H1 (cell line): ENCODE data around the gene MRRF. TPM values are rescaled to one million over a fixed set of nuclear protein-coding genes. Genes with fewer than 3 reads are reported as not detected.

Experiments
- CTCF ChIA-PET: fragments of 300-600 bp; sonication (Branson Sonifier 250); formaldehyde crosslinking; loops from one replicate; lab custom pipeline; 2021; ENCODE audit not compliant: partially characterized antibody; lab: Charles Lee
- POLR2A ChIA-PET: fragments of 300-600 bp; sonication (Branson Sonifier 250); formaldehyde crosslinking; loops from one replicate; lab custom pipeline; 2021; ENCODE audit warnings: inconsistent platforms; ENCODE audit not compliant: partially characterized antibody; lab: Charles Lee
- DNase-seq, 2 experiments: peaks; one replicate each; pipeline versions ENCODE4 v3.0.0 to v3.0.0-alpha.2; 2010 to 2022; ENCODE audit warnings: low spot score in 2 of 2, low read depth in 1 of 2, mixed read lengths in 1 of 2
- FAIRE-seq: peaks from 2 replicates; lab custom pipeline; 2011; peaks lifted over from hg19 to GRCh38; lab: Jason Lieb, UNC
- H2AFZ ChIP-seq: 2 replicates; pipeline ENCODE4 v1.8.1; 2012; ENCODE audit warnings: low read length, inconsistent platforms
- H2AK5ac ChIP-seq: 2 replicates; pipeline ENCODE4 v1.6.1; 2013; ENCODE audit warnings: low read depth, low read length
- H2BK120ac ChIP-seq: replicated peaks from 2 replicates; pipeline ENCODE3; 2013; ENCODE audit warnings: low read depth, low read length, inconsistent platforms
- H2BK12ac ChIP-seq: 2 replicates; pipeline ENCODE4 v1.6.1; 2013; ENCODE audit warnings: low read depth, low read length
- H2BK15ac ChIP-seq: 2 replicates; pipeline ENCODE4 v1.6.1; 2013; ENCODE audit warnings: low read length
- H2BK20ac ChIP-seq: 2 replicates; pipeline ENCODE4 v1.6.1; 2013; ENCODE audit warnings: low read length
- H2BK5ac ChIP-seq: 2 replicates; pipeline ENCODE4 v1.6.1; 2013; ENCODE audit warnings: low read depth, low read length
- H3K14ac ChIP-seq: 2 replicates; pipeline ENCODE4 v1.6.1; 2013; ENCODE audit warnings: inconsistent platforms; ENCODE audit not compliant: insufficient read length
- H3K18ac ChIP-seq: 2 replicates; pipeline ENCODE4 v1.6.1; 2013; ENCODE audit warnings: low read length; ENCODE audit errors: extremely low read depth
- H3K23ac ChIP-seq: 2 replicates; pipeline ENCODE4 v1.6.1; 2013; ENCODE audit warnings: inconsistent platforms; ENCODE audit not compliant: insufficient read length
- H3K23me2 ChIP-seq: 2 replicates; pipeline ENCODE4 v1.6.1; 2013; ENCODE audit warnings: low read depth, low read length
- H3K27ac ChIP-seq: 2 replicates; pipeline ENCODE4 v1.6.1; 2011; ENCODE audit warnings: low read depth, low read length, inconsistent platforms
- H3K27me3 ChIP-seq, 4 experiments: replicated peaks in 1 of 4; 1 replicate in 1 of 4; 2 replicates in 3 of 4; pipeline versions ENCODE4 v1.6.1 to v1.8.1; 2011 to 2013; ENCODE audit warnings: low read length in 3 of 4, mild to moderate bottlenecking in 3 of 4, inconsistent platforms in 2 of 4, mixed read lengths in 2 of 4, moderate library complexity in 1 of 4; ENCODE audit not compliant: control insufficient read depth in 3 of 4, insufficient read depth in 3 of 4; ENCODE audit errors: extremely low read depth in 1 of 4
- H3K36me3 ChIP-seq, 4 experiments: 2 replicates each; pipeline versions ENCODE4 v1.6.1 to v1.8.1; 2011 to 2013; ENCODE audit warnings: mild to moderate bottlenecking in 4 of 4, low read length in 3 of 4, moderate library complexity in 2 of 4, control low read depth in 1 of 4, inconsistent platforms in 1 of 4; ENCODE audit not compliant: insufficient read depth in 4 of 4, control insufficient read depth in 2 of 4
- H3K4ac ChIP-seq: replicated peaks from 2 replicates; pipeline ENCODE3; 2013; ENCODE audit warnings: low read length, low read depth, mixed read lengths, inconsistent platforms; ENCODE audit not compliant: insufficient read length
- H3K4me1 ChIP-seq, 4 experiments: replicated peaks in 1 of 4; 1 replicate in 1 of 4; 2 replicates in 3 of 4; pipeline versions ENCODE4 v1.6.1 to v1.8.1; 2011 to 2013; ENCODE audit warnings: low read length in 3 of 4, inconsistent platforms in 2 of 4, mixed read lengths in 1 of 4; ENCODE audit not compliant: insufficient read depth in 4 of 4, control insufficient read depth in 3 of 4
- H3K4me2 ChIP-seq, 2 experiments: 2 replicates each; pipeline versions ENCODE4 v1.6.1 to v1.8.1; 2011 to 2013; ENCODE audit warnings: low read depth in 2 of 2, low read length in 2 of 2, control low read depth in 1 of 2, inconsistent platforms in 1 of 2, mild to moderate bottlenecking in 1 of 2; ENCODE audit not compliant: insufficient read depth in 1 of 2
- H3K4me3 ChIP-seq, 4 experiments: fragments of 200-600, 300-600 bp in 1 of 4; sonication (generic), shearing (Covaris generic), sonication (Bioruptor Twin) in 1 of 4; 2 replicates each; pipeline versions ENCODE4 v1.5.1 to v1.8.1; 2011 to 2016; ENCODE audit warnings: low read length in 4 of 4, low read depth in 3 of 4, control low read depth in 2 of 4, inconsistent platforms in 2 of 4, mild to moderate bottlenecking in 2 of 4, mixed read lengths in 1 of 4, moderate library complexity in 1 of 4; ENCODE audit not compliant: insufficient read depth in 2 of 4; ENCODE audit errors: extremely low read depth in 1 of 4
- H3K56ac ChIP-seq: replicated peaks from 2 replicates; pipeline ENCODE3; 2013; ENCODE audit warnings: low read depth, mild to moderate bottlenecking, mixed read lengths, low read length, inconsistent platforms; ENCODE audit not compliant: insufficient read length
- H3K79me1 ChIP-seq: 2 replicates; pipeline ENCODE4 v1.6.1; 2013; ENCODE audit warnings: low read depth, low read length, control low read depth
- H3K79me2 ChIP-seq, 2 experiments: 2 replicates each; pipeline versions ENCODE4 v1.6.1 to v1.8.1; 2012 to 2013; ENCODE audit warnings: low read length in 2 of 2, mild to moderate bottlenecking in 2 of 2, inconsistent platforms in 1 of 2; ENCODE audit not compliant: insufficient read depth in 2 of 2, control insufficient read depth in 1 of 2
- H3K9ac ChIP-seq, 4 experiments: replicated peaks in 1 of 4; 1 replicate in 1 of 4; 2 replicates in 3 of 4; pipeline versions ENCODE4 v1.6.1 to v1.8.1; 2011 to 2013; ENCODE audit warnings: low read depth in 3 of 4, low read length in 3 of 4, control low read depth in 2 of 4, mild to moderate bottlenecking in 2 of 4, moderate library complexity in 2 of 4, inconsistent platforms in 1 of 4; ENCODE audit errors: extremely low read depth in 1 of 4
- H3K9me3 ChIP-seq, 2 experiments: 2 replicates each; pipeline versions ENCODE4 v1.6.1 to v1.8.1; 2012 to 2013; ENCODE audit warnings: mild to moderate bottlenecking in 2 of 2, moderate library complexity in 2 of 2, control low read depth in 1 of 2, inconsistent platforms in 1 of 2, low read depth in 1 of 2, low read length in 1 of 2, mixed read lengths in 1 of 2; ENCODE audit not compliant: insufficient read depth in 2 of 2
- H4K20me1 ChIP-seq, 2 experiments: replicated peaks in 1 of 2; 2 replicates each; pipeline versions ENCODE3 to v1.8.1; 2011 to 2013; ENCODE audit warnings: inconsistent platforms in 2 of 2, low read length in 2 of 2, mild to moderate bottlenecking in 1 of 2; ENCODE audit not compliant: insufficient read depth in 2 of 2, control insufficient read depth in 1 of 2
- H4K5ac ChIP-seq: 2 replicates; pipeline ENCODE4 v1.6.1; 2013; ENCODE audit warnings: low read length, low read depth, mixed read lengths, inconsistent platforms; ENCODE audit not compliant: insufficient read length
- H4K8ac ChIP-seq: 2 replicates; pipeline ENCODE4 v1.8.0; 2013; ENCODE audit warnings: mild to moderate bottlenecking, moderate library complexity, low read length, inconsistent platforms; ENCODE audit not compliant: insufficient read depth; ENCODE audit errors: extremely low read depth
- H4K91ac ChIP-seq: replicated peaks from 2 replicates; pipeline ENCODE3; 2013; ENCODE audit warnings: low read length, mixed read lengths, inconsistent platforms; ENCODE audit not compliant: insufficient read length
- CBX8 ChIP-seq: fragments of 300-800, 300-1000 bp; sonication (generic); IDR thresholded peaks from 2 replicates; pipeline ENCODE4 v1.7.1; 2016; ENCODE audit warnings: low read depth, low read length, borderline replicate concordance
- CREB1 ChIP-seq: IDR thresholded peaks from 2 replicates; pipeline ENCODE4 v1.6.1; 2012; ENCODE audit warnings: inconsistent platforms
- WGBS, 2 experiments: shearing (Covaris generic) in 1 of 2; methylation state at CpG; one replicate each; pipeline versions ENCODE4 v1.1.6 to v1.1.7; 2013 to 2015; ENCODE audit warnings: low lambda C conversion rate in 2 of 2, mixed read lengths in 2 of 2, inconsistent platforms in 1 of 2, low coverage in 1 of 2, missing lambda C conversion rate in 1 of 2; ENCODE audit not compliant: insufficient replicate concordance in 2 of 2, insufficient coverage in 1 of 2, insufficient read length in 1 of 2; ENCODE audit errors: extremely low coverage in 1 of 2, missing lambda C conversion rate in 1 of 2; 5-methylcytosine and 5-hydroxymethylcytosine counted together
- polyA plus RNA-seq, 7 experiments: library from polyadenylated mRNA; depleted of rRNA in 3 of 7; stranded (reverse) in 5 of 7; unstranded in 2 of 7; fragments of >200 nt in 5 of 7; fragments of 200-250 nt in 2 of 7; gene quantifications; 1 replicate in 5 of 7; 2 replicates in 1 of 7; 4 replicates in 1 of 7; pipeline versions ENCODE4 v1.2.1 to v1.2.3, GENCODE V29; 2011 to 2013; ENCODE audit warnings: missing spikeins in 2 of 7, mixed read lengths in 2 of 7
- total RNA-seq: library from RNA; stranded (reverse); fragmentation: NEBNext Ultra II Directional; extraction: Animal tissue kit (Norgen Biotek cat#: 25700); gene quantifications from 2 replicates; pipeline ENCODE4 v1.2.1, GENCODE V29; 2021

The MRRF gene
- total and polyA plus RNA-seq, 2 of the 8 experiments (the other 6 are each of a cell fraction or from before 2014, with no cell fraction given) = 29.4 to 47.8 TPM

DNA sequence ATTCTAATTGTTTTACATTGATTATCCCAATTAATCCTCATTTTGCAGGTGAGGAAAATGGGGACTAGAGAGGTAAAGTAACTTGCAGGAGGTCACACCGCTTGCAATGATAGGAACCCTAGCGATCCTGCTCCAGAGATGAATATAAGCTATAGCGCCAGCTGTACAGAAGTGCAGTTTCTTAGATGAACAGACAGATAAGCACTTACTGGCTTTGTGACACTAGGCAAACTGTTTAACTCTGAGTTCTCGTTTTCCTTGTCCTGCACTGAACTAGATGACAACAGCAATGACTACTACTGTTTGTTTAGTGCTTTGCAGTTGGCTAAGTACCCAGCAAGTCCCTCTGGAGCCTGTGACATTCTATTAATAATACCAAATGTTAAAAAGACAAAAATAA lies 47.0 kb upstream of the MRRF start:
- Histone ChIP-seq H3K9ac (no peak overlapping the region), H3K27ac (no peak overlapping the region), H3K23ac (no peak overlapping the region), H3K27me3 (peaks cover 83 to 97% (median 93%) of the 10 kb centered on the region in 4 experiments), H2BK20ac (no peak overlapping the region), H2BK5ac (no peak overlapping the region), H3K79me2 (no peaks in the 10 kb centered on the region), H3K4me1 (peaks cover 5 to 45% (median 34%) of the 10 kb centered on the region in 4 experiments), H3K9me3 (peaks cover 0 to 3% of the 10 kb centered on the region in 2 experiments; a peak in 1 of 4 replicates), H3K4me2 (peak overlapping the region in 1 of 2 experiments; percentile 62; a peak in 1 of 4 replicates), H3K79me1 (no peaks in the 10 kb centered on the region; the same call in 1 of the 2 replicates), H4K5ac (no peak overlapping the region), H2AFZ (no peak overlapping the region), H3K56ac (no peak overlapping the region), H3K18ac (no peak overlapping the region), H3K4me3 (peak overlapping the region in 1 of 4 experiments; percentile 51; a peak in 2 of 8 replicates), H3K36me3 (no peaks in the 10 kb centered on the region; a peak in 1 of 8 replicates), H4K91ac (no peak overlapping the region), H4K8ac (no peak overlapping the region), H2BK15ac (no peak overlapping the region), H4K20me1 (peaks cover 12 to 22% of the 10 kb centered on the region in 2 experiments), H3K14ac (no peak overlapping the region), H2BK120ac (no peak overlapping the region), H2AK5ac (no peak overlapping the region), H3K4ac (no peak overlapping the region), H2BK12ac (no peak overlapping the region), H3K23me2 (peaks cover 29% of the 10 kb centered on the region; the same call in 1 of the 2 replicates)
- POLR2A ChIA-PET = interaction anchor here (1.2 to 2.6 kb wide), 2 partner anchors 8 to 13 kb away, joined by 3 to 26 read pairs; no protein-coding TSS in a partner anchor
- DNase-seq (no peak), FAIRE-seq (no peak)
- WGBS, 2 experiments = 58% methylated on average over 4 of the region's 4 CpGs; no CpG with 5 or more reads in 1 of the 2 experiments
- peak; percentile 65; the same call in 1 of the 2 replicates for TF ChIP-seq CBX8
- no peak for TF ChIP-seq CREB1
- CTCF ChIA-PET = interaction anchor here (0.8 to 5.2 kb wide), 6 partner anchors 8 to 135 kb away, joined by 3 to 56 read pairs (median 4); partner anchors contain the start of genes MORN5 and NDUFA8
